Stomach (tissue), 4 donors: ENCODE results near the gene ERH.

Experiments
- EP300 ChIP-seq: sonication (generic); formaldehyde crosslinking; IDR thresholded peaks from one replicate; pipeline ENCODE4 v1.6.1; 2017; ENCODE audit warnings: antibody characterized with exemption
- TF ChIP-seq, protein P1 (sequence below), 7 experiments: fragments of 450-650 bp in 4 of 7; fragments of 200-600 bp in 3 of 7; sonication (generic) in 3 of 7; IDR thresholded peaks; one replicate each; pipeline ENCODE4 v1.5.1; 2016 to 2019; ENCODE audit warnings: antibody characterized with exemption in 7 of 7, control low read depth in 2 of 7, mild to moderate bottlenecking in 1 of 7

DNA sequence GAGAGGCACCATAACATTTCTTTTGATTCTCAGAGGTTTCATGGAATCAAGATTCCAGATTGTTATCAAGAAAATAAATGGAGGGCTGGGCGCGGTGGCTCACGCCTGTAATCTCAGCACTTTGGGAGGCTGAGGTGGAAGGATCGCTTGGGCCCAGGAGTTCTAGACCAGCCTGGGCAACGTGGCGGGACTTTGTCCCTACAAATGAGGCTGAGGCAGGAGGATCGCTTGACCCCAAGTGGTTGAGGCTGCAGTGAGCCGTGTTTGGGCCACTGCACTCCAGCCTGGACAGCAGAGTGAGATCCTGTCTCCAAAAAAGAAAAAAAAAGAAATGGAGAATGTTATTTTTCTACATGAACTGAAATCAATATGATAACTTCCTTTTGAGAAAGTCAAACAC lies 1.7 kb upstream of the ERH start:
- TF ChIP-seq, protein P1, sequence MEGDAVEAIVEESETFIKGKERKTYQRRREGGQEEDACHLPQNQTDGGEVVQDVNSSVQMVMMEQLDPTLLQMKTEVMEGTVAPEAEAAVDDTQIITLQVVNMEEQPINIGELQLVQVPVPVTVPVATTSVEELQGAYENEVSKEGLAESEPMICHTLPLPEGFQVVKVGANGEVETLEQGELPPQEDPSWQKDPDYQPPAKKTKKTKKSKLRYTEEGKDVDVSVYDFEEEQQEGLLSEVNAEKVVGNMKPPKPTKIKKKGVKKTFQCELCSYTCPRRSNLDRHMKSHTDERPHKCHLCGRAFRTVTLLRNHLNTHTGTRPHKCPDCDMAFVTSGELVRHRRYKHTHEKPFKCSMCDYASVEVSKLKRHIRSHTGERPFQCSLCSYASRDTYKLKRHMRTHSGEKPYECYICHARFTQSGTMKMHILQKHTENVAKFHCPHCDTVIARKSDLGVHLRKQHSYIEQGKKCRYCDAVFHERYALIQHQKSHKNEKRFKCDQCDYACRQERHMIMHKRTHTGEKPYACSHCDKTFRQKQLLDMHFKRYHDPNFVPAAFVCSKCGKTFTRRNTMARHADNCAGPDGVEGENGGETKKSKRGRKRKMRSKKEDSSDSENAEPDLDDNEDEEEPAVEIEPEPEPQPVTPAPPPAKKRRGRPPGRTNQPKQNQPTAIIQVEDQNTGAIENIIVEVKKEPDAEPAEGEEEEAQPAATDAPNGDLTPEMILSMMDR (IDR thresholded peaks at IDR 0.05), result no peak
- TF ChIP-seq EP300, result no peak
